SK-N-SH (cell line): Measurements from ENCODE around the gene SPTAN1.

ENCODE experiments used
- EP300 ChIP-seq, 2 experiments: IDR thresholded peaks; 2 replicates each; pipeline versions ENCODE4 v1.4.0 to v1.6.1; 2012; ENCODE audit warnings: borderline replicate concordance in 1 of 2, low read depth in 1 of 2, low read length in 1 of 2
- MXI1 ChIP-seq: IDR thresholded peaks from 2 replicates; pipeline ENCODE4 v1.6.1; 2012; ENCODE audit warnings: mild to moderate bottlenecking, low read depth, low read length, improper control_type of control experiment
- POLR2AphosphoS5 ChIP-seq: IDR thresholded peaks from 2 replicates; pipeline ENCODE4 v1.6.1; 2012; ENCODE audit warnings: low read depth, low read length
- RAD21 ChIP-seq: IDR thresholded peaks from 2 replicates; pipeline ENCODE4 v1.6.1; 2012; ENCODE audit warnings: mild to moderate bottlenecking, low read length
- SMC3 ChIP-seq: IDR thresholded peaks from 2 replicates; pipeline ENCODE4 v1.6.1; 2012; ENCODE audit warnings: low read depth, low read length, improper control_type of control experiment
- YY1 ChIP-seq: IDR thresholded peaks from 2 replicates; pipeline ENCODE4 v1.4.0; 2012; ENCODE audit warnings: low read depth, mild to moderate bottlenecking
- TF ChIP-seq, protein P1 (sequence below): fragments of 200-600 bp; sonication (generic); IDR thresholded peaks from 2 replicates; pipeline ENCODE4 v1.6.1; 2017; ENCODE audit warnings: antibody characterized with exemption, mild to moderate bottlenecking, moderate library complexity
- TF ChIP-seq, protein P2 (sequence below): IDR thresholded peaks from 2 replicates; pipeline ENCODE4 v1.6.1; 2012; ENCODE audit warnings: mild to moderate bottlenecking, low read depth, low read length, moderate library complexity
- TF ChIP-seq, protein P3 (sequence below): IDR thresholded peaks from 2 replicates; pipeline ENCODE4 v1.4.0; 2012; ENCODE audit warnings: low read depth, borderline replicate concordance

DNA sequence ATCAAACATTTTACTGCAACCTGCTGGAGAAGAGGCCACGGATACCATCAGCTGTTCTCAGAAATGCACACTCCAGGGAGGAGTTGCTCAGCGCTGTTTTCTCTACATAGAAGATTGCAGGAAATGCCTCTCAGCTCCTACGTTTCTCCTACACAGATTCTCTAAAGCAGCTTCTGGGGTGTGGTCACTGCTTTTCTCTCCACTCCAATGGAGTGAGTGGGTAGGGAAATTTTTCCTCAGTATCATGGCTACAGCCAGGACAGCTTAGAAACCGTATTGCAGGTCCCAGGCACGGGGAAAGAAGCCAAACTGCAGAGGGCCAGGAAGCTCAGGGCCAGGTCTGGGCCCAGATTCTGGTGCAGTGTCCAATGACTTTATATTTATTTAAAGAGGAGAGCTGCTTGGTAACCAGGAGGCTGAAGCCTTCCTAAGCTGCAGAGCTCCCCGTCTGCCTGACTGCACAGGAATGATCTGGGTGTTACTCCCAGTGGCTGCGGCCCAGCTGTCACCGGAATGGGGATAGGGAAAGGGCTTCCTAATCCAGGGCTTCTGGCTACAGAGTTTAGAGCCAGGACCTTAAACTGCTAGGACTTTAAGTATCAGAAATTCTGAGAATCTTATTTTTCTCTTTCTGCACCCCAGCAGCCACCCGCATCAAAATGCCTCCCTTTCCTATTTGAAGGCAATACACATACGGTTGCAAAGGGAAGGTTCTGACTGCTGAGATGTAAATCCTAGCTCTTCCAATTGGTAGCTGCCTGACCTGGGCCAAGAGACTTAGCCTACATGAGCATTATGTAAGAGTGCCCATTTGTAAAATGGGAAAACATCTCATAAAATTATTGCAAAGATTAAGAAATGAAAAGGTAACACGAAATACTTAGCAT lies 1.4 kb upstream of the SPTAN1 start:
- no peak for TF ChIP-seq MXI1
- TF ChIP-seq, protein P1, sequence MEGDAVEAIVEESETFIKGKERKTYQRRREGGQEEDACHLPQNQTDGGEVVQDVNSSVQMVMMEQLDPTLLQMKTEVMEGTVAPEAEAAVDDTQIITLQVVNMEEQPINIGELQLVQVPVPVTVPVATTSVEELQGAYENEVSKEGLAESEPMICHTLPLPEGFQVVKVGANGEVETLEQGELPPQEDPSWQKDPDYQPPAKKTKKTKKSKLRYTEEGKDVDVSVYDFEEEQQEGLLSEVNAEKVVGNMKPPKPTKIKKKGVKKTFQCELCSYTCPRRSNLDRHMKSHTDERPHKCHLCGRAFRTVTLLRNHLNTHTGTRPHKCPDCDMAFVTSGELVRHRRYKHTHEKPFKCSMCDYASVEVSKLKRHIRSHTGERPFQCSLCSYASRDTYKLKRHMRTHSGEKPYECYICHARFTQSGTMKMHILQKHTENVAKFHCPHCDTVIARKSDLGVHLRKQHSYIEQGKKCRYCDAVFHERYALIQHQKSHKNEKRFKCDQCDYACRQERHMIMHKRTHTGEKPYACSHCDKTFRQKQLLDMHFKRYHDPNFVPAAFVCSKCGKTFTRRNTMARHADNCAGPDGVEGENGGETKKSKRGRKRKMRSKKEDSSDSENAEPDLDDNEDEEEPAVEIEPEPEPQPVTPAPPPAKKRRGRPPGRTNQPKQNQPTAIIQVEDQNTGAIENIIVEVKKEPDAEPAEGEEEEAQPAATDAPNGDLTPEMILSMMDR = no peak
- no peak for TF ChIP-seq RAD21
- TF ChIP-seq, protein P2, sequence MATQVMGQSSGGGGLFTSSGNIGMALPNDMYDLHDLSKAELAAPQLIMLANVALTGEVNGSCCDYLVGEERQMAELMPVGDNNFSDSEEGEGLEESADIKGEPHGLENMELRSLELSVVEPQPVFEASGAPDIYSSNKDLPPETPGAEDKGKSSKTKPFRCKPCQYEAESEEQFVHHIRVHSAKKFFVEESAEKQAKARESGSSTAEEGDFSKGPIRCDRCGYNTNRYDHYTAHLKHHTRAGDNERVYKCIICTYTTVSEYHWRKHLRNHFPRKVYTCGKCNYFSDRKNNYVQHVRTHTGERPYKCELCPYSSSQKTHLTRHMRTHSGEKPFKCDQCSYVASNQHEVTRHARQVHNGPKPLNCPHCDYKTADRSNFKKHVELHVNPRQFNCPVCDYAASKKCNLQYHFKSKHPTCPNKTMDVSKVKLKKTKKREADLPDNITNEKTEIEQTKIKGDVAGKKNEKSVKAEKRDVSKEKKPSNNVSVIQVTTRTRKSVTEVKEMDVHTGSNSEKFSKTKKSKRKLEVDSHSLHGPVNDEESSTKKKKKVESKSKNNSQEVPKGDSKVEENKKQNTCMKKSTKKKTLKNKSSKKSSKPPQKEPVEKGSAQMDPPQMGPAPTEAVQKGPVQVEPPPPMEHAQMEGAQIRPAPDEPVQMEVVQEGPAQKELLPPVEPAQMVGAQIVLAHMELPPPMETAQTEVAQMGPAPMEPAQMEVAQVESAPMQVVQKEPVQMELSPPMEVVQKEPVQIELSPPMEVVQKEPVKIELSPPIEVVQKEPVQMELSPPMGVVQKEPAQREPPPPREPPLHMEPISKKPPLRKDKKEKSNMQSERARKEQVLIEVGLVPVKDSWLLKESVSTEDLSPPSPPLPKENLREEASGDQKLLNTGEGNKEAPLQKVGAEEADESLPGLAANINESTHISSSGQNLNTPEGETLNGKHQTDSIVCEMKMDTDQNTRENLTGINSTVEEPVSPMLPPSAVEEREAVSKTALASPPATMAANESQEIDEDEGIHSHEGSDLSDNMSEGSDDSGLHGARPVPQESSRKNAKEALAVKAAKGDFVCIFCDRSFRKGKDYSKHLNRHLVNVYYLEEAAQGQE = no peak
- TF ChIP-seq, protein P3, sequence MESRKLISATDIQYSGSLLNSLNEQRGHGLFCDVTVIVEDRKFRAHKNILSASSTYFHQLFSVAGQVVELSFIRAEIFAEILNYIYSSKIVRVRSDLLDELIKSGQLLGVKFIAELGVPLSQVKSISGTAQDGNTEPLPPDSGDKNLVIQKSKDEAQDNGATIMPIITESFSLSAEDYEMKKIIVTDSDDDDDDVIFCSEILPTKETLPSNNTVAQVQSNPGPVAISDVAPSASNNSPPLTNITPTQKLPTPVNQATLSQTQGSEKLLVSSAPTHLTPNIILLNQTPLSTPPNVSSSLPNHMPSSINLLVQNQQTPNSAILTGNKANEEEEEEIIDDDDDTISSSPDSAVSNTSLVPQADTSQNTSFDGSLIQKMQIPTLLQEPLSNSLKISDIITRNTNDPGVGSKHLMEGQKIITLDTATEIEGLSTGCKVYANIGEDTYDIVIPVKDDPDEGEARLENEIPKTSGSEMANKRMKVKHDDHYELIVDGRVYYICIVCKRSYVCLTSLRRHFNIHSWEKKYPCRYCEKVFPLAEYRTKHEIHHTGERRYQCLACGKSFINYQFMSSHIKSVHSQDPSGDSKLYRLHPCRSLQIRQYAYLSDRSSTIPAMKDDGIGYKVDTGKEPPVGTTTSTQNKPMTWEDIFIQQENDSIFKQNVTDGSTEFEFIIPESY = no peak
- no peak for TF ChIP-seq SMC3
- no peak for TF ChIP-seq YY1
- TF ChIP-seq POLR2AphosphoS5 = no peak
- no peak for TF ChIP-seq EP300 (IDR thresholded peaks at IDR 0.05; ENCODE audit: borderline replicate concordance in 1 of 2, low read depth in 1 of 2, low read length in 1 of 2)
